HepG2 (cell line): ENCODE results near the gene HCRTR1. TPM values are rescaled to one million over a fixed set of nuclear protein-coding genes. Genes with fewer than 3 reads are reported as not detected.
A peak's percentile ranks its signal among the peaks of the same experiment; 100 is the strongest.

Source experiments
- ATF2 ChIP-seq: sonication (generic); formaldehyde crosslinking; IDR thresholded peaks from 2 replicates; pipeline ENCODE4 v1.4.0; 2020; ENCODE audit warnings: missing genetic modification reagents
- CCDC6 ChIP-seq: sonication (generic); formaldehyde crosslinking; IDR thresholded peaks from 2 replicates; pipeline ENCODE4 v1.8.1; 2022; ENCODE audit warnings: mild to moderate bottlenecking, missing genetic modification reagents, moderate library complexity
- RBFOX2 ChIP-seq: fragments of 200-400 bp; formaldehyde crosslinking; IDR thresholded peaks from 2 replicates; pipeline ENCODE4 v1.6.1; 2017; ENCODE audit warnings: low read depth, mild to moderate bottlenecking, low read length
- RNF219 ChIP-seq: sonication (generic); formaldehyde crosslinking; IDR thresholded peaks from 2 replicates; pipeline ENCODE4 v1.5.0; 2020; ENCODE audit warnings: mild to moderate bottlenecking, missing genetic modification reagents
- SOX13 ChIP-seq, 3 experiments: fragments of 450-650 bp in 1 of 3; sonication (generic) in 1 of 3; formaldehyde crosslinking in 1 of 3; IDR thresholded peaks in 2 of 3; conservative IDR thresholded peaks in 1 of 3; 2 replicates each; pipeline versions ENCODE4 v1.5.0 to v1.6.1; 2016 to 2020; ENCODE audit warnings: antibody characterized with exemption in 1 of 3, mild to moderate bottlenecking in 1 of 3, missing compliant biosample characterization in 1 of 3, missing genetic modification reagents in 1 of 3, moderate library complexity in 1 of 3
- YEATS4 ChIP-seq: sonication (generic); formaldehyde crosslinking; IDR thresholded peaks from 2 replicates; pipeline ENCODE4 v1.4.0; 2020; ENCODE audit warnings: missing genetic modification reagents, borderline replicate concordance
- ZNF205 ChIP-seq: IDR thresholded peaks from 2 replicates; pipeline ENCODE4 v1.6.1; 2018; ENCODE audit warnings: missing biosample characterization, missing genetic modification reagents
- ZNF549 ChIP-seq: sonication (generic); formaldehyde crosslinking; IDR thresholded peaks from 2 replicates; pipeline ENCODE4 v1.5.0; 2020; ENCODE audit warnings: missing genetic modification reagents
- ZNF710 ChIP-seq: sonication (generic); formaldehyde crosslinking; IDR thresholded peaks from 2 replicates; pipeline ENCODE4 v1.5.0; 2020; ENCODE audit warnings: mild to moderate bottlenecking, missing genetic modification reagents, borderline replicate concordance
- polyA plus RNA-seq, 8 experiments: library from polyadenylated mRNA; depleted of rRNA in 3 of 8; stranded (reverse) in 7 of 8; unstranded in 1 of 8; fragments of >200 nt; fragmentation: Illumina TruSeq in 4 of 8; extraction: Trizol in 4 of 8; gene quantifications; 2 replicates each; pipeline versions ENCODE4 v1.2.1 to v1.2.3, GENCODE V29; 2011 to 2016; ENCODE audit warnings: low read depth in 4 of 8, missing spikeins in 1 of 8, mixed read lengths in 1 of 8; ENCODE audit not compliant: insufficient read depth in 1 of 8
- total RNA-seq, 5 experiments: library from RNA; depleted of rRNA; stranded (reverse); fragments of >200 nt; fragmentation: Illumina TruSeq; extraction: Trizol; gene quantifications; 2 replicates each; pipeline ENCODE4 v1.2.3, GENCODE V29; 2016; ENCODE audit warnings: low read depth in 1 of 5

The HCRTR1 gene
- total and polyA plus RNA-seq, 2 of the 13 experiments (the other 11 are each of a cell fraction or from before 2014, with no cell fraction given) = not detected

GRCh38 chr1:31577515-31578192 lies 39.8 kb upstream of the HCRTR1 start (continued):
- TF ChIP-seq CCDC6 (CRISPR knock-in tag) = no peak
- no peak for TF ChIP-seq YEATS4
- no peak for TF ChIP-seq ZNF205 (CRISPR knock-in tag)
- no peak for TF ChIP-seq RNF219 (CRISPR knock-in tag)
- no peak for TF ChIP-seq ZNF549 (CRISPR knock-in tag)
- TF ChIP-seq ZNF710 (CRISPR knock-in tag) = no peak
- TF ChIP-seq ATF2 (CRISPR knock-in tag) = no peak
- 0 out of 2 replicates have a peak, but pooled peaks have one; percentile 0 for TF ChIP-seq RBFOX2
- no peak for TF ChIP-seq SOX13 (IDR thresholded peaks at IDR 0.05)
- TF ChIP-seq SOX13 (CRISPR knock-in tag; conservative IDR thresholded peaks at IDR 0.05 in 1 of 2, IDR thresholded peaks at IDR 0.05 in 1 of 2) = no peak
